ENCODE measurements around the gene KCNJ4.

DNA sequence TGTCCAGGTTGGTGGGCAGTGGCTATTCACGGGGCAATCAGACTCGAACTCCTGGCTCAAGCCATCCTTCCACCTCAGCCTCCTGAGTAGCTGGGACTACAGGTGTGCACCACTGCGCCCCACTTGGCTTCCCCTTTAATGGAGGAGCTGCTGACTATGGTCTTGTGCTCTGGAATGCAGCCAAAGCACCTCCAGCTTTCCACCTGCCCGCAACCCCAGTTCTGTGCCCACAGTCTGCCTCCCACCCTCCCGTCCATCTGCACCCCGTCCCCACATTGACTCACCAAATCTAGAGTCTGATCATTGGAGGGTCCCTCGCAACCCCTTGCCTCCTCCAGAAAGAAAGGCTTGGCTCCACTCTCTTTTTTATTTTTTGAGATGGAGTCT, 41.0 kb downstream of the KCNJ4 start:
- TF ChIP-seq, protein P1, sequence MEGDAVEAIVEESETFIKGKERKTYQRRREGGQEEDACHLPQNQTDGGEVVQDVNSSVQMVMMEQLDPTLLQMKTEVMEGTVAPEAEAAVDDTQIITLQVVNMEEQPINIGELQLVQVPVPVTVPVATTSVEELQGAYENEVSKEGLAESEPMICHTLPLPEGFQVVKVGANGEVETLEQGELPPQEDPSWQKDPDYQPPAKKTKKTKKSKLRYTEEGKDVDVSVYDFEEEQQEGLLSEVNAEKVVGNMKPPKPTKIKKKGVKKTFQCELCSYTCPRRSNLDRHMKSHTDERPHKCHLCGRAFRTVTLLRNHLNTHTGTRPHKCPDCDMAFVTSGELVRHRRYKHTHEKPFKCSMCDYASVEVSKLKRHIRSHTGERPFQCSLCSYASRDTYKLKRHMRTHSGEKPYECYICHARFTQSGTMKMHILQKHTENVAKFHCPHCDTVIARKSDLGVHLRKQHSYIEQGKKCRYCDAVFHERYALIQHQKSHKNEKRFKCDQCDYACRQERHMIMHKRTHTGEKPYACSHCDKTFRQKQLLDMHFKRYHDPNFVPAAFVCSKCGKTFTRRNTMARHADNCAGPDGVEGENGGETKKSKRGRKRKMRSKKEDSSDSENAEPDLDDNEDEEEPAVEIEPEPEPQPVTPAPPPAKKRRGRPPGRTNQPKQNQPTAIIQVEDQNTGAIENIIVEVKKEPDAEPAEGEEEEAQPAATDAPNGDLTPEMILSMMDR (conservative IDR thresholded peaks at IDR 0.05; ENCODE audit: low read length), result no peak
- no peak for TF ChIP-seq EZH2phosphoT487 (IDR thresholded peaks at IDR 0.05; ENCODE audit: borderline replicate concordance)
